Lower lobe of right lung (tissue), 2 donors: ENCODE measurements around the gene DBR1. TPM values are rescaled to one million over a fixed set of nuclear protein-coding genes. Genes with fewer than 3 reads are reported as not detected.

Experiments used
- ATAC-seq, 2 donors: fragments of 200-7000 bp; cut with Tn5 transposase; one replicate each; pipeline ENCODE4 v1.9.1; 2020 to 2022; ENCODE audit warnings: mild to moderate bottlenecking in 2 of 2, moderate library complexity in 2 of 2
- DNase-seq: peaks from one replicate; pipeline ENCODE4 v3.0.0-alpha.2; 2020
- H3K27ac ChIP-seq: fragments of 200-600 bp; one replicate; pipeline ENCODE4 v1.8.0; 2022
- H3K27me3 ChIP-seq: fragments of 200-600 bp; one replicate; pipeline ENCODE4 v1.8.0; 2022; ENCODE audit warnings: low read depth
- H3K36me3 ChIP-seq: fragments of 200-600 bp; one replicate; pipeline ENCODE4 v1.8.0; 2022; ENCODE audit warnings: mild to moderate bottlenecking
- H3K4me1 ChIP-seq: fragments of 200-600 bp; one replicate; pipeline ENCODE4 v1.8.0; 2022
- H3K4me3 ChIP-seq: fragments of 200-600 bp; one replicate; pipeline ENCODE4 v1.8.0; 2022; ENCODE audit warnings: mild to moderate bottlenecking
- H3K9me3 ChIP-seq: fragments of 200-600 bp; one replicate; pipeline ENCODE4 v1.8.0; 2022
- CTCF ChIP-seq: fragments of 200-600 bp; IDR thresholded peaks from one replicate; pipeline ENCODE4 v1.8.0; 2022; ENCODE audit warnings: antibody characterized with exemption, mild to moderate bottlenecking
- intact Hi-C: fragments of 100-400 bp; cut with DNase I; formaldehyde crosslinking; loops from one replicate; pipeline ENCODE4 v1.11.0; 2022
- total RNA-seq: library from RNA; stranded (reverse); fragmentation: NEBNext Ultra II Directional; extraction: Animal tissue kit (Norgen Biotek cat#: 25700); gene quantifications from one replicate; pipeline ENCODE4 v1.2.1, GENCODE V29; 2021
- donor health status: DM: no; HTN: yes; CAD: no; lungs with severe emphysema.

The DBR1 gene
- total RNA-seq, 1 donor from 2014 or later: 17.5 TPM

GRCh38 chr3:138203938-138204337, 29.2 kb upstream of the DBR1 start:
- peaks cover 11% of the 10 kb centered on the region for H3K4me1 ChIP-seq
- no peak overlapping the region for H3K27ac ChIP-seq
- no peak overlapping the region for H3K4me3 ChIP-seq
- DNase-seq (no peak), ATAC-seq (no peak)
- H3K9me3 ChIP-seq: no peaks in the 10 kb centered on the region
- H3K27me3 ChIP-seq: no peaks in the 10 kb centered on the region
- H3K36me3 ChIP-seq: no peaks in the 10 kb centered on the region
- intact Hi-C loops: no loop called here
- no peak for TF ChIP-seq CTCF

- intact Hi-C loops: no loop called here
- TF ChIP-seq CTCF: no peak
- Histone ChIP-seq H3K27me3 (no peaks in the 10 kb centered on the region), H3K36me3 (no peaks in the 10 kb centered on the region), H3K9me3 (no peaks in the 10 kb centered on the region), H3K27ac (no peak overlapping the region), H3K4me1 (peaks cover 11% of the 10 kb centered on the region), H3K4me3 (no peak overlapping the region)
- DNase-seq (no peak), ATAC-seq (no peak)
Measured at GRCh38 chr3:138202945-138203701, 28.4 kb upstream of the DBR1 start.

GRCh38 chr3:138200424-138200823, 25.7 kb upstream of the DBR1 start:
- no peaks in the 10 kb centered on the region for H3K27me3 ChIP-seq
- ATAC-seq (no peak), DNase-seq (no peak)
- no peaks in the 10 kb centered on the region for H3K9me3 ChIP-seq
- intact Hi-C loops: no loop called here
- no peak overlapping the region for H3K4me3 ChIP-seq
- H3K36me3 ChIP-seq: peaks cover 8% of the 10 kb centered on the region
- H3K27ac ChIP-seq: no peak overlapping the region
- no peak for TF ChIP-seq CTCF
- H3K4me1 ChIP-seq: peaks cover 15% of the 10 kb centered on the region

GRCh38 chr3:138199851-138200250, 25.1 kb upstream of the DBR1 start:
- intact Hi-C loops: no loop called here
- no peaks in the 10 kb centered on the region for H3K9me3 ChIP-seq
- DNase-seq (no peak), ATAC-seq (no peak)
- H3K4me1 ChIP-seq: peaks cover 17% of the 10 kb centered on the region
- H3K36me3 ChIP-seq: peaks cover 8% of the 10 kb centered on the region
- H3K27me3 ChIP-seq: no peaks in the 10 kb centered on the region
- H3K4me3 ChIP-seq: no peak overlapping the region
- H3K27ac ChIP-seq: no peak overlapping the region
- TF ChIP-seq CTCF: no peak

- intact Hi-C loops: no loop called here
- peaks cover 6% of the 10 kb centered on the region for H3K4me1 ChIP-seq
- H3K27me3 ChIP-seq: no peaks in the 10 kb centered on the region
- no peaks in the 10 kb centered on the region for H3K9me3 ChIP-seq
- ATAC-seq: no peak
- peaks cover 8% of the 10 kb centered on the region for H3K36me3 ChIP-seq
- H3K27ac ChIP-seq: no peak overlapping the region
- H3K4me3 ChIP-seq: no peak overlapping the region
- TF ChIP-seq CTCF: no peak
- DNase-seq: no peak
Measured at GRCh38 chr3:138197524-138197923, 22.8 kb upstream of the DBR1 start.
